C1 segment of cervical spinal cord (tissue), 14 donors: Measurements from ENCODE around the gene ANK2.

Experiments
- DNase-seq, 14 donors: peaks; one replicate each; lab custom pipeline; 2025; lab: John Stamatoyannopoulos, UW

The ANK2 gene

GRCh38 chr4:113049421-113050370 lies at the start of gene ANK2:
Gene ANK2 (plus strand): TSS chr4:113049653. CDS start chr4:113049729, 76 bp downstream.
- peak in 9 of 14 donors; percentile 7 to 84 (median 40) for DNase-seq

GRCh38 chr4:113003841-113004240 lies 45.6 kb upstream of the ANK2 start:
- no peak for DNase-seq

- DNase-seq: no peak
Measured at GRCh38 chr4:113004655-113005054, 44.8 kb upstream of the ANK2 start.

GRCh38 chr4:113006632-113007031 lies 42.8 kb upstream of the ANK2 start:
- DNase-seq: no peak

GRCh38 chr4:113007151-113007550 lies 42.3 kb upstream of the ANK2 start:
- no peak for DNase-seq

- no peak for DNase-seq
Measured at GRCh38 chr4:113008135-113008534, 41.3 kb upstream of the ANK2 start.

GRCh38 chr4:113008716-113009115 lies 40.7 kb upstream of the ANK2 start:
- peak in 2 of 14 donors; percentile 2 to 21 for DNase-seq

- no peak for DNase-seq
Measured at GRCh38 chr4:113009461-113009860, 40.0 kb upstream of the ANK2 start.

GRCh38 chr4:113012122-113012725 lies 37.2 kb upstream of the ANK2 start:
- DNase-seq: no peak

GRCh38 chr4:113012786-113013185 lies 36.7 kb upstream of the ANK2 start:
- no peak for DNase-seq

GRCh38 chr4:113013751-113014150 lies 35.7 kb upstream of the ANK2 start:
- no peak for DNase-seq

GRCh38 chr4:113016377-113016776 lies 33.1 kb upstream of the ANK2 start:
- DNase-seq: no peak

- DNase-seq: peak in 1 of 14 donors; percentile 22
Measured at GRCh38 chr4:113020966-113021365, 28.5 kb upstream of the ANK2 start.

- DNase-seq: no peak
Measured at GRCh38 chr4:113024388-113024787, 25.1 kb upstream of the ANK2 start.

GRCh38 chr4:113025416-113025815 lies 24.0 kb upstream of the ANK2 start:
- no peak for DNase-seq

GRCh38 chr4:113026556-113026955 lies 22.9 kb upstream of the ANK2 start:
- DNase-seq: no peak

GRCh38 chr4:113028074-113028473 lies 21.4 kb upstream of the ANK2 start:
- no peak for DNase-seq

GRCh38 chr4:113031212-113031611 lies 18.2 kb upstream of the ANK2 start:
- DNase-seq: no peak

GRCh38 chr4:113040793-113041192 lies 8.7 kb upstream of the ANK2 start:
- DNase-seq: no peak

- DNase-seq: no peak
Measured at GRCh38 chr4:113042502-113042901, 7.0 kb upstream of the ANK2 start.

- DNase-seq: no peak
Measured at GRCh38 chr4:113043591-113043990, 5.9 kb upstream of the ANK2 start.

GRCh38 chr4:113050371-113050755 lies 910 bp downstream of the ANK2 start:
- peak in 2 of 14 donors; percentile 19 to 76 for DNase-seq

- DNase-seq: peak in 1 of 14 donors; percentile 61
Measured at GRCh38 chr4:113050837-113051236, 1.4 kb downstream of the ANK2 start.
